K562 (cell line): ENCODE results near the gene BTG2. TPM values are rescaled to one million over a fixed set of nuclear protein-coding genes. Genes with fewer than 3 reads are reported as not detected.

Source experiments
- BRCA1 ChIP-seq, 2 experiments: fragments of 450-650 bp in 1 of 2; sonication (generic) in 1 of 2; formaldehyde crosslinking in 1 of 2; IDR thresholded peaks; 2 replicates each; pipeline versions ENCODE4 v1.5.0 to v1.6.1; 2017 to 2020; ENCODE audit warnings: mild to moderate bottlenecking in 1 of 2, missing genetic modification reagents in 1 of 2
- CBFA2T3 ChIP-seq: fragments of 450-650 bp; IDR thresholded peaks from 2 replicates; pipeline ENCODE4 v1.6.1; 2017
- CXXC5 ChIP-seq: fragments of 250-450 bp; sonication (Bioruptor Pico); IDR thresholded peaks from 2 replicates; pipeline ENCODE4 v1.8.0; 2022; ENCODE audit warnings: inconsistent platforms, mild to moderate bottlenecking, moderate library complexity
- DIDO1 ChIP-seq: fragments of 450-650 bp; IDR thresholded peaks from 2 replicates; pipeline ENCODE4 v1.6.1; 2016; ENCODE audit warnings: low read depth, missing biosample characterization, missing genetic modification characterization
- KLF6 ChIP-seq: fragments of 250-450 bp; sonication (Bioruptor Pico); IDR thresholded peaks from 2 replicates; pipeline ENCODE4 v1.4.0; 2020; ENCODE audit warnings: mild to moderate bottlenecking, moderate library complexity, borderline replicate concordance
- NFE2L1 ChIP-seq: fragments of 450-650 bp; IDR thresholded peaks from 2 replicates; pipeline ENCODE4 v1.6.1; 2016; ENCODE audit warnings: missing genetic modification characterization, low read depth, mild to moderate bottlenecking, missing compliant biosample characterization, moderate library complexity, borderline replicate concordance
- PREB ChIP-seq: sonication (generic); formaldehyde crosslinking; IDR thresholded peaks from 2 replicates; pipeline ENCODE4 v1.8.1; 2023; ENCODE audit warnings: mild to moderate bottlenecking, missing genetic modification reagents
- RBM14 ChIP-seq: fragments of 200-400 bp; formaldehyde crosslinking; IDR thresholded peaks from 2 replicates; pipeline ENCODE4 v1.6.1; 2018; ENCODE audit warnings: low read depth, mild to moderate bottlenecking, low read length, moderate library complexity, borderline replicate concordance; ENCODE audit not compliant: insufficient read depth
- SIX5 ChIP-seq, 2 experiments: IDR thresholded peaks; 2 replicates each; pipeline ENCODE4 v1.6.1; 2011; ENCODE audit warnings: low read length in 2 of 2, borderline replicate concordance in 1 of 2, low read depth in 1 of 2, mild to moderate bottlenecking in 1 of 2, moderate library complexity in 1 of 2; ENCODE audit not compliant: insufficient read depth in 1 of 2
- SMARCA4 ChIP-seq: fragments of 450-650 bp; IDR thresholded peaks from 2 replicates; pipeline ENCODE4 v1.6.1; 2016
- STAT5B ChIP-seq: fragments of 250-450 bp; sonication (Bioruptor Pico); IDR thresholded peaks from 2 replicates; pipeline ENCODE4 v1.8.0; 2021; ENCODE audit warnings: mild to moderate bottlenecking, inconsistent platforms
- TAL1 ChIP-seq: fragments of 450-650 bp; IDR thresholded peaks from 2 replicates; pipeline ENCODE4 v1.6.1; 2016; ENCODE audit warnings: mild to moderate bottlenecking
- ZC3H8 ChIP-seq: fragments of 450-650 bp; IDR thresholded peaks from 2 replicates; pipeline ENCODE4 v1.6.1; 2017
- ZKSCAN8 ChIP-seq: fragments of 200-800 bp; sonication (Bioruptor generic); IDR thresholded peaks from 2 replicates; pipeline ENCODE4 v1.6.1; 2016; ENCODE audit warnings: missing genetic modification characterization, missing compliant biosample characterization
- ZNF134 ChIP-seq: fragments of 250-450 bp; sonication (Bioruptor Pico); conservative IDR thresholded peaks from 2 replicates; pipeline ENCODE4 v1.4.0; 2020
- ZNF3 ChIP-seq: fragments of 250-450 bp; sonication (Bioruptor Pico); IDR thresholded peaks from 2 replicates; pipeline ENCODE4 v1.5.0; 2021; ENCODE audit warnings: mild to moderate bottlenecking, moderate library complexity
- ZNF444 ChIP-seq: fragments of 250-450 bp; sonication (Bioruptor Pico); IDR thresholded peaks from 2 replicates; pipeline ENCODE4 v1.4.0; 2020; ENCODE audit warnings: mild to moderate bottlenecking, moderate library complexity
- ZNF766 ChIP-seq: fragments of 200-800 bp; sonication (Bioruptor generic); conservative IDR thresholded peaks from 2 replicates; pipeline ENCODE4 v1.6.1; 2016; ENCODE audit warnings: missing genetic modification characterization, missing compliant biosample characterization
- ZNF77 ChIP-seq: fragments of 250-450 bp; sonication (Bioruptor Pico); IDR thresholded peaks from 2 replicates; pipeline ENCODE4 v1.5.0; 2020
- polyA plus RNA-seq, 8 experiments: library from polyadenylated mRNA; depleted of rRNA in 4 of 8; stranded (reverse) in 5 of 8; unstranded in 3 of 8; fragments of >200 nt; fragmentation: Nextera tagmentation in 2 of 8; fragmentation: Illumina TruSeq in 1 of 8; extraction: Ambion mirVana in 2 of 8; extraction: Trizol in 1 of 8; gene quantifications; 2 replicates each; pipeline versions ENCODE4 v1.2.1 to v1.2.3, GENCODE V29; 2011 to 2014; ENCODE audit warnings: inconsistent platforms in 1 of 8, missing spikeins in 1 of 8
- total RNA-seq, 7 experiments: library from RNA; depleted of rRNA in 6 of 7; stranded (reverse); fragments of >200 nt in 6 of 7; fragmentation: Illumina TruSeq in 2 of 7; extraction: Trizol in 2 of 7; gene quantifications; 2 replicates each; pipeline versions ENCODE4 v1.2.1 to v1.2.3, GENCODE V29; 2011 to 2021; ENCODE audit warnings: low replicate concordance in 1 of 7
- TF ChIP-seq, protein P1 (sequence below): sonication (generic); formaldehyde crosslinking; IDR thresholded peaks from 2 replicates; pipeline ENCODE4 v1.4.0; 2020; ENCODE audit warnings: mild to moderate bottlenecking, missing genetic modification reagents
- TF ChIP-seq, protein P2 (sequence below): fragments of 200-800 bp; sonication (Bioruptor generic); IDR thresholded peaks from 2 replicates; pipeline ENCODE4 v1.6.1; 2017; ENCODE audit warnings: missing genetic modification characterization, missing compliant biosample characterization
- TF ChIP-seq, protein P3 (sequence below): fragments of 450-650 bp; IDR thresholded peaks from 2 replicates; pipeline ENCODE4 v1.6.1; 2017; ENCODE audit warnings: mild to moderate bottlenecking, moderate library complexity

Gene BTG2
- total and polyA plus RNA-seq, 9 of the 15 experiments (the other 6 are each of a cell fraction or from before 2014, with no cell fraction given) = 2.3 to 41.9 (median 8.7) TPM

- TF ChIP-seq ZNF3 (CRISPR knock-in tag) (no peak), SMARCA4 (no peak), ZC3H8 (no peak), BRCA1 (IDR thresholded peaks at IDR 0.05) (no peak), BRCA1 (CRISPR knock-in tag; IDR thresholded peaks at IDR 0.05) (no peak), TAL1 (no peak), ZNF77 (CRISPR knock-in tag) (no peak), CBFA2T3 (peak; percentile 67), SIX5 (IDR thresholded peaks at IDR 0.05; ENCODE audit: borderline replicate concordance in 1 of 2, insufficient read depth in 1 of 2, low read depth in 1 of 2, low read length in 2 of 2) (no peak), RBM14 (no peak), ZNF134 (no peak), DIDO1 (no peak), ZKSCAN8 (CRISPR knock-in tag) (0 out of 2 replicates have a peak, but pooled peaks have one; percentile 48), PREB (CRISPR knock-in tag) (no peak), ZNF444 (no peak), NFE2L1 (tag) (no peak), ZNF766 (CRISPR knock-in tag) (0 out of 2 replicates have a peak, but pooled peaks have one; percentile 16), CXXC5 (peak; percentile 38; the same call in 1 of the 2 replicates), KLF6 (no peak), STAT5B (CRISPR knock-in tag) (no peak)
- TF ChIP-seq, protein P1, sequence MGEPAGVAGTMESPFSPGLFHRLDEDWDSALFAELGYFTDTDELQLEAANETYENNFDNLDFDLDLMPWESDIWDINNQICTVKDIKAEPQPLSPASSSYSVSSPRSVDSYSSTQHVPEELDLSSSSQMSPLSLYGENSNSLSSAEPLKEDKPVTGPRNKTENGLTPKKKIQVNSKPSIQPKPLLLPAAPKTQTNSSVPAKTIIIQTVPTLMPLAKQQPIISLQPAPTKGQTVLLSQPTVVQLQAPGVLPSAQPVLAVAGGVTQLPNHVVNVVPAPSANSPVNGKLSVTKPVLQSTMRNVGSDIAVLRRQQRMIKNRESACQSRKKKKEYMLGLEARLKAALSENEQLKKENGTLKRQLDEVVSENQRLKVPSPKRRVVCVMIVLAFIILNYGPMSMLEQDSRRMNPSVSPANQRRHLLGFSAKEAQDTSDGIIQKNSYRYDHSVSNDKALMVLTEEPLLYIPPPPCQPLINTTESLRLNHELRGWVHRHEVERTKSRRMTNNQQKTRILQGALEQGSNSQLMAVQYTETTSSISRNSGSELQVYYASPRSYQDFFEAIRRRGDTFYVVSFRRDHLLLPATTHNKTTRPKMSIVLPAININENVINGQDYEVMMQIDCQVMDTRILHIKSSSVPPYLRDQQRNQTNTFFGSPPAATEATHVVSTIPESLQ (CRISPR knock-in tag) = no peak
- TF ChIP-seq, protein P2, sequence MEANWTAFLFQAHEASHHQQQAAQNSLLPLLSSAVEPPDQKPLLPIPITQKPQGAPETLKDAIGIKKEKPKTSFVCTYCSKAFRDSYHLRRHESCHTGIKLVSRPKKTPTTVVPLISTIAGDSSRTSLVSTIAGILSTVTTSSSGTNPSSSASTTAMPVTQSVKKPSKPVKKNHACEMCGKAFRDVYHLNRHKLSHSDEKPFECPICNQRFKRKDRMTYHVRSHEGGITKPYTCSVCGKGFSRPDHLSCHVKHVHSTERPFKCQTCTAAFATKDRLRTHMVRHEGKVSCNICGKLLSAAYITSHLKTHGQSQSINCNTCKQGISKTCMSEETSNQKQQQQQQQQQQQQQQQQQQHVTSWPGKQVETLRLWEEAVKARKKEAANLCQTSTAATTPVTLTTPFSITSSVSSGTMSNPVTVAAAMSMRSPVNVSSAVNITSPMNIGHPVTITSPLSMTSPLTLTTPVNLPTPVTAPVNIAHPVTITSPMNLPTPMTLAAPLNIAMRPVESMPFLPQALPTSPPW (CRISPR knock-in tag) = peak; percentile 50
- TF ChIP-seq, protein P3, sequence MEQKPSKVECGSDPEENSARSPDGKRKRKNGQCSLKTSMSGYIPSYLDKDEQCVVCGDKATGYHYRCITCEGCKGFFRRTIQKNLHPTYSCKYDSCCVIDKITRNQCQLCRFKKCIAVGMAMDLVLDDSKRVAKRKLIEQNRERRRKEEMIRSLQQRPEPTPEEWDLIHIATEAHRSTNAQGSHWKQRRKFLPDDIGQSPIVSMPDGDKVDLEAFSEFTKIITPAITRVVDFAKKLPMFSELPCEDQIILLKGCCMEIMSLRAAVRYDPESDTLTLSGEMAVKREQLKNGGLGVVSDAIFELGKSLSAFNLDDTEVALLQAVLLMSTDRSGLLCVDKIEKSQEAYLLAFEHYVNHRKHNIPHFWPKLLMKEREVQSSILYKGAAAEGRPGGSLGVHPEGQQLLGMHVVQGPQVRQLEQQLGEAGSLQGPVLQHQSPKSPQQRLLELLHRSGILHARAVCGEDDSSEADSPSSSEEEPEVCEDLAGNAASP = no peak
These were observed 15.4 kb downstream of the BTG2 start (continued) for GRCh38 chr1:203320591-203321272.
